Measurements from ENCODE around the gene SERINC5.

Gene SERINC5

GRCh38 chr5:80231693-80232092 lies 24.2 kb downstream of the SERINC5 start:
- no peak for TF ChIP-seq JUND (IDR thresholded peaks at IDR 0.05; ENCODE audit: low read depth)
- in situ Hi-C loops (cut with HindIII; ENCODE audit: low pct_unique_long_range_greater_than_20kb, low sequenced_read_pairs): no loop called here
- no peak for DNase-seq (ENCODE audit: low read depth in 1 of 2, low spot score in 1 of 2)

DNA sequence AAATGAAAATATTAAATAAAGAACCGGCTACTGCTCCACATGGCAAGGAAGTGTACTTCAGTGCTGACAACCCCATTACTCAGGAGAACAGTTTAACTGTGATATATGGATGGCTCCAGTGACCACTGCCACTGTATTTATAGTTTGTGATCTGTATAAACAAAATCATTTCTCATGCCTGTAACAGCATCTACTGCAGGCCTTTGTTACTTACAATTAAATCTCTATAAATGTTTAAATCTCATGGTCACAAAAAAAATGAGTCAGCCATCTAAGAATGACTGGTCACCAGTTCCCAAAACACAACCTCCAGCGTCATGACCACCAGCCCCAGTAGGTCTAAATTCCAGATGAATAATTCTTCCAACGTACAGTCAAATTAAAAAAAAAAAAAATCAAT lies 24.6 kb downstream of the SERINC5 start:
- TF ChIP-seq JUND (IDR thresholded peaks at IDR 0.05; ENCODE audit: low read depth): no peak
- in situ Hi-C loops (cut with HindIII; ENCODE audit: low pct_unique_long_range_greater_than_20kb, low sequenced_read_pairs): no loop called here

GRCh38 chr5:80230269-80230992 lies 25.4 kb downstream of the SERINC5 start:
- in situ Hi-C loops (cut with HindIII; ENCODE audit: low pct_unique_long_range_greater_than_20kb, low sequenced_read_pairs): no loop called here
- TF ChIP-seq JUND (IDR thresholded peaks at IDR 0.05; ENCODE audit: low read depth): no peak
- no peak for DNase-seq (ENCODE audit: low read depth in 1 of 2, low spot score in 1 of 2)

More for the DNA sequence above, 24.6 kb downstream of the SERINC5 start:
- DNase-seq (ENCODE audit: low read depth in 1 of 2, low spot score in 1 of 2): no peak

DNA sequence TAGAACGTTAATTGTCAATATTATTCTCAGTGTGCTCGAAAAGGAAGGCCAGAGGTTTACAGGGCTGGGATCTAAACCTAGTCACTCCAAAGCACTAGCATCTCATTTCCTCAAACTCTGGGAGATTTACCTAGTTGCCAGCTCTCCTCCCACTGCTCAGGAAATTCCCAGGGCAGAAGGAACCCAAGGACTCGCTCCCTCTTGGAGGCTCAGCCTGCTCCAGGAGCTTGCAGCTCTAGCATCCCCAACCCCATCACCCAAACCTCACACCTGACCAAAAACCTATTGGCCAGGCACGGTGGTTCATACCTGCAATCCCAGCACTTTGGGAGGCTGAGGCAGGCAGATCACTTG lies 26.0 kb downstream of the SERINC5 start:
- no peak for DNase-seq (ENCODE audit: low read depth in 1 of 2, low spot score in 1 of 2)
- in situ Hi-C loops (cut with HindIII; ENCODE audit: low pct_unique_long_range_greater_than_20kb, low sequenced_read_pairs): no loop called here
- TF ChIP-seq JUND (IDR thresholded peaks at IDR 0.05; ENCODE audit: low read depth): no peak

DNA sequence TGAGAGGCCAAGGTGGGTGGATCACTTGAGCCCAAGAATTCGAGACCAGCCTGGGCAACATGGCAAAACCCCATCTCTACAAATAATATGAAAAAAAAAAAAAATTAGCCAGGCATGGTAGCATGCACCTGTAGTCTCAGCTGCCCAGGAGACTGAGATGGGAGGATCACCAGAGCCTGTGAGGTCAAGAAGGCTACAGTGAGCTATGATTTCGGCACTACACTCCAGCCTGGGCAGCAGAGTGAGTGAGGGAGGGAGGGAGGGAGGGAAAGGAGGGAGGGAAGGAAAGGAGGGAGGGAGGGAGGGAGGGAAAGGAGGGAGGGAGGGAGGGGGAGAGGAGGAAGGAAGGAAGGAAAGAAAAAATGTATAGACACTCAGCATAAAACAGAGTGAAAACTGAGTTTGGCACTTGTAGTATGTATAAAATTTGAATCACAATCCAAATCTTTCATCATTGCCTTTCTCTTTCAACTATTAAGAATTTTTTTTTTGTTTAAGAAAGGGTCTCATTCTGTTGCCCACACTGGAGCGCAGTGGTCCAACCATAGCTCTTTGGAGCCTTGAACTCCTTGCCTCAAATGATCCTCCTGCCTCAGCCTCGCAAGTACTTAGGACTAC lies 27.8 kb downstream of the SERINC5 start:
- in situ Hi-C loops (cut with HindIII; ENCODE audit: low pct_unique_long_range_greater_than_20kb, low sequenced_read_pairs): no loop called here
- TF ChIP-seq JUND (IDR thresholded peaks at IDR 0.05; ENCODE audit: low read depth): no peak
- no peak for DNase-seq (ENCODE audit: low read depth in 1 of 2, low spot score in 1 of 2)

DNA sequence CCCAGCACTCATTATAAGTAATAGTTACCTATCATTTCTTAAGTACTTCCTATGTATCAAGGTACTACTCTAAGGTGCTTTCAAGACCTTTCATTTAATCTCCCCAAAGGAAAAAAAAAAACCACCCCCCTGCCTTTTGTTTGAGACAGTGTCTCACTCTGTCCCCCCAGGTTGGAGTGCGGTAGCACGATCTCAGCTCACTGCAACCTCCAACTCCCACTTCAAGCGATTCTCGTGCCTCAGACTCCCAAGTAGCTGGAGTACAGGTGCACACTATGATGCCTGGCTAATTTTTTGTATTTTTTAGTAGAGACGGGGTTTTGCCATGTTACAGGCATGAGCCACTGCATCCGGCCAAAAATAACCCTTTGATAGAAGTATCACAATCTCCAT lies 29.9 kb downstream of the SERINC5 start:
- no peak for TF ChIP-seq JUND (IDR thresholded peaks at IDR 0.05; ENCODE audit: low read depth)
- in situ Hi-C loops (cut with HindIII; ENCODE audit: low pct_unique_long_range_greater_than_20kb, low sequenced_read_pairs): no loop called here
- DNase-seq (ENCODE audit: low read depth in 1 of 2, low spot score in 1 of 2): no peak

DNA sequence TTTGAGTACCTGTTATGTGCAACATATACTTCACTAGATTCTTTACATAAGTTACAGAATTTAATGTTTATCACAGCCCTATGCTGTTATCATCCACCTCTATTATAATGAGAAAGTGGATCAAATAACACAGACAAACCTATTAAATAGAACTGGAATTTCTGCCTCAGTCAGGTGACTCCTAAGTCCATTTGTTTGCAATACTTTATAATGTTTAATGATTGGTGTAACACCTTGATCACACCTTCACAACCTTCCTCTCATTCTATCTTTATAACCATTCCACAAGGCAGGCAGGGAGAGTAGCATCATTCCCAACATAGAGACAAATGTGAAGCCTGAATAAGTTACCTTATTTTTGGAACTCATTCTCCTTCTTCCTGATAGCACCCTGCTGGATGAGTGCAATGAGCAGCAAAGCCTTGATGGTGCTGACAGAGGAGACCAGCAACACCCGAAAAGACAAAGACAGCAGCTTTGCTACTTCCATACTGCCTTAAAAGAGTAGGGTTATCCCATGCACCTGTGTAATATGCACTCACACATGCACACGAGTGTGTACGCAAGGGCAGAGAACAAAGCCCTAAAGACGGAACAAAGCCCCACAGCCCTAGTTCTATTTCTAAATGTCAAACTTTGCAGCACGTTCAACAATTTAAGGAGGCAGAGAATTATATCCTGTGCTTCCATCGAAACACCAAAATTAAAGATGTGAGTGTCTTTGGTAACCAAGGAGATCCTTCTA lies 30.5 kb downstream of the SERINC5 start:
- in situ Hi-C loops (cut with HindIII; ENCODE audit: low pct_unique_long_range_greater_than_20kb, low sequenced_read_pairs): no loop called here
- DNase-seq (ENCODE audit: low read depth in 1 of 2, low spot score in 1 of 2): no peak
- TF ChIP-seq JUND (IDR thresholded peaks at IDR 0.05; ENCODE audit: low read depth): no peak

- in situ Hi-C loops (cut with HindIII; ENCODE audit: low pct_unique_long_range_greater_than_20kb, low sequenced_read_pairs): no loop called here
- no peak for TF ChIP-seq JUND (IDR thresholded peaks at IDR 0.05; ENCODE audit: low read depth)
- DNase-seq (ENCODE audit: low read depth in 1 of 2, low spot score in 1 of 2): no peak
Measured at GRCh38 chr5:80223561-80223960, 32.3 kb downstream of the SERINC5 start.

GRCh38 chr5:80220245-80220897 lies 35.5 kb downstream of the SERINC5 start:
- DNase-seq (ENCODE audit: low read depth in 1 of 2, low spot score in 1 of 2): no peak
- TF ChIP-seq JUND (IDR thresholded peaks at IDR 0.05; ENCODE audit: low read depth): no peak
- in situ Hi-C loops (cut with HindIII; ENCODE audit: low pct_unique_long_range_greater_than_20kb, low sequenced_read_pairs): no loop called here

DNA sequence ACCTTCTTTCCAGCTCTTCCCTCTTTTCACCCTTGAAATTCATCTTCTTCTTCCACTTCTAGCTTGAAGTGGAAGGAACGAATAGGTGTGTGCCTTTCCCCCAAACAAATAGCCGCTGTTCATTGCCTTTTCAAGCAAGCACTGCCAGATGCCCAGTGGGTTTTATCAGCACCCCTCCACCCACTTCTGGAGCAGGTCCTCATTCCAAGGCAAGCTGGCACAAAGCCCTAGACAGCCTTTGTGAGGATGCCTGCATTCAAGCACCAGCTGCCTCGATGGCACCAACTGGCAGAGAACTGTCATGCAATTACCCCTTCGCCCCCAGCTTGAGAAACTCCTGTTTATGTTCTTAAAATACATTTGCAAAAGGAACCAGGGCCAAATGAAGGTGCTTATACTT lies 36.5 kb downstream of the SERINC5 start:
- DNase-seq (ENCODE audit: low read depth in 1 of 2, low spot score in 1 of 2): no peak

DNA sequence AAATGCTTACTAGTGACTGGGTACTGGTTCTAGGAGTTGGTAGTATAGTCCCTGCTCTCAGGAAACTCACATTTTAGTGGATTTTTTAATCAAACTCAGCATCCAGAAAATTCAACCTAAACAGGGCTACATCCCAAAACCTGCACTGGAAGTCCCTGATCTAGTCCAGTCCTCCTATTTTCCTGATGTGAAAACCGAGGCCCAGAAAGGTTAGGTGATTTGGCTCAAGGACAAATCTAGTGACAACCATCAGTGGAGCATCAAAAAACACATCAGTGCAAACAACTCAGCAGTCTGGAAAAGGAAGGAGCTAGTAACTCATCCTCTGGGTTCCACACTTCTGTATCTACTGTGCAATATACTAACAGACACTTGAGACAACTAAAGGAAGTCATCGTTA lies 38.2 kb downstream of the SERINC5 start:
- DNase-seq (ENCODE audit: low read depth in 1 of 2, low spot score in 1 of 2): no peak
- no peak for TF ChIP-seq JUND (IDR thresholded peaks at IDR 0.05; ENCODE audit: low read depth)
- in situ Hi-C loops (cut with HindIII; ENCODE audit: low pct_unique_long_range_greater_than_20kb, low sequenced_read_pairs): no loop called here

More for the DNA sequence above, 36.5 kb downstream of the SERINC5 start:
- in situ Hi-C loops (cut with HindIII; ENCODE audit: low pct_unique_long_range_greater_than_20kb, low sequenced_read_pairs): no loop called here
- no peak for TF ChIP-seq JUND (IDR thresholded peaks at IDR 0.05; ENCODE audit: low read depth)

GRCh38 chr5:80216753-80217596 lies 38.9 kb downstream of the SERINC5 start:
- no peak for TF ChIP-seq JUND (IDR thresholded peaks at IDR 0.05; ENCODE audit: low read depth)
- in situ Hi-C loops (cut with HindIII; ENCODE audit: low pct_unique_long_range_greater_than_20kb, low sequenced_read_pairs): no loop called here
- DNase-seq (ENCODE audit: low read depth in 1 of 2, low spot score in 1 of 2): peak in 1 of 2 experiments; percentile 10

Data from T47D (cell line).